ENCODE data around the gene NDUFA8.

The NDUFA8 gene

GRCh38 chr9:122133984-122134535 is 25.5 kb downstream of the NDUFA8 start:
- no peak for DNase-seq

DNA sequence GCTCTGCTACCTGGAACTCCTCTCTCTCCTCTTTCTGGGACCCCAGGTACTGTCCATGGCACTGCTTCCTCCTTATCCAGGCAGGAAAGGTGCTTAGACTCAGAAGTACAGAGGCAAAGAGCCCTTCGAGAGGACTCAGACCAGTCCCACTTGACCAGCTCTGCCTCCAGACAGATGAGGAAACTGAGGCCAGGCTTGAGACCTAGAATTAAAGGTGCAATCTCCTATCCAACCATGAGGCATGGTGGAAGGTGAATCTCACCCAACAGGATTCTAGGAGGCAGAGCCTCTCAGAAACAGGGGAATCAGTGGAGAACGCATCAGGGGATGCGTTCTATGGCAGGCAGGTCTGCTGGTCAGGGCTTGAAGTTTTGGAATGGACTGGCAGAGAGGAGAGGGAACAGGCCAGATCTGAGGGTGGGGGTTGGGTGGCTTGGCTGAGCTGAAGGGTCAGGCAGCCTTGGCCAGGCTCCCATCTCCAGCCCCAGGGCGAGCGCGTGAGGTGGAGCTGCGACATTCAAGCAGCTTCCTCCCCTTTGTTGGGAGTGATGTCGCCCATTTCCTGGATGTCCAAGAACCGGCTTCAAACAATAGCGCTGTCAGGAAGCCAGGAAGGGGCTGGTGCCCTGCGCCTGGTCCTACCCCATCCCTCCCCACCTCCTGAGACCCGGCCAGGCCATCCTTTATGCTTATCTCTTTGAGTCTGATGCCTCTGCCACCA is 26.2 kb downstream of the NDUFA8 start:
- DNase-seq: no peak

GRCh38 chr9:122132539-122132938 is 27.0 kb downstream of the NDUFA8 start:
- no peak for DNase-seq

DNA sequence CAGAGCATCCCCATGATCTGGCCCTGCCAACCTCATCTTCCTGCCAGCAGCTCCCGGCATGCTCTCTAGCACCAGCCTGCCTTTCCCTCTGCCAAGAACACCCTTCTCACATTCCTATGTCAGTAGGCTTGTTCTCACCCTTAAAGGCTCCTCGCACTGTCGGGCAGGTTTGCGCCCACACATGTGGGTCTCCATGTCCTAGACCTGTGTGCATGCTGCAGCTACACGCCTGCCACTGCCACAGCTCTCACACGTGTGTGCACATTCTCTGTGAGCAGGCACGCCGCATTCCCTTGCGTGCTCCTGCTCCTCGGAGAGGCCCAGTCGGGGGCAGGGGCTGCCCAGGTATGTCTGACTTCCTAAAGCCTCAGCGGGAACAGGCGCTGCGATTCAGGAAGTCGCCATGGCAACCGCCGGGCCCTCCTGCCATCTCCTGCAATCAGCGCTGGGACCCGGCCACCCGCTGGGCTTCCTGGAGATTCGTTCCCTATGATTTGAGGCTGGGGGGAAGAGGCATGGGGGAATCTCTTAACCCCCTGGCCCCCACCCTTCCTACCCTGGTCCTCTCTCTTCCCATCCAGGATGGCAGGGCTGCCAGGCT is 28.1 kb downstream of the NDUFA8 start:
- no peak for DNase-seq

DNA sequence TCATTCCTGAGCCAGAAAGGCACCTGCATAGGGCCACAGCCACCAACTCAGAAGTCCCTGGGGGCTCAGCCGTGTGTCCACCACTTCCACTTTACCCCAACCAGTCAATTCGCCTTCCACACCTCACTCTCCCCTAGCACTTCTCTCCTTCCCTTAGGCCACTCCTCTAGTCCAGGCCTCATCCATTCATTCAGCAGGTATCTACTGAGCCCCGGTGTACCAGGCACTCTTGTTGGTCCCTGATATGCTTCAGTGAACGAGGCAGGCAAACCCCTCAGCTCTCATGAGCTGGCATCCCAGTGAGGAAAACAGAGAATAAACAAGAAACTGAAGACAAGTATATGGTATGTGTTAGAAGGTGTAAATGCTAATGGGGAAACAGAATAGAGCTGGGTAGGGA is 28.7 kb downstream of the NDUFA8 start:
- no peak for DNase-seq

DNA sequence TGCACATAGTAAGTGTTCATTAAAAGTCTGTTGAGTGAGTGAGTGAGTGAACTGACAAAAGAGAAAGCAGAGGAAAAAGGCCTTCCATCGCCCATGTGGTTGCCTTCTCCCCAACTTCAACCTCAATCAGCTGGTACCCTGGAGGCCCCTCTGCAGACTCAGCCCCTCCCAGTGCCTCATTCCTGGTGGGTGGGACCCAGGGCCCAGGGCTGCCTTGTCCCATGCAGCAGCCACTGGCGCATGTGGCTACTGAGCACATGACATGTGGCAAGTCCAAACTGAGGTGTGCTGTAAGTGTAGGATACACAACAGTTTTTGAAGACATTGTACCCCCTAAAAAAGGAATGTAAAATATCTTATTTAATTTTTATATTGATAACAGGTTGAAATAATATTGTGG is 29.6 kb downstream of the NDUFA8 start:
- DNase-seq: no peak

DNA sequence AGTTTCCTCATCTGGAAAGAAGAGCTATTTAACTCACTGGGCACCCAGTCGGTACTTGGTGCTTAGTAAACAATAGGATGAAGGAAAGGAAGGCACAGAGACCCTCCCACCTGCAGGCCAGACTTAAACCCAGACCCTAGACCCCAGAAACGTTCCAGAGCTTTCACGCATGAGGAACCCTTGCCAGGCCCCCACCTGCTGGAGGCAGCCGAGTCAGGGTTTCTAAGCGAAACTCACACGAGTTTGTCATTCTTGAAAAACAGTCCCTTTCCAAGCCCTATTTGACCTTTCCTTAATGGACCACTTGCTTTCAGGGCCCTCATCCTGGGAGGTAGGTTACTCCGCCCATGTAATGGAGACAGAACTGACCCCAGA is 30.6 kb downstream of the NDUFA8 start:
- no peak for DNase-seq

DNA sequence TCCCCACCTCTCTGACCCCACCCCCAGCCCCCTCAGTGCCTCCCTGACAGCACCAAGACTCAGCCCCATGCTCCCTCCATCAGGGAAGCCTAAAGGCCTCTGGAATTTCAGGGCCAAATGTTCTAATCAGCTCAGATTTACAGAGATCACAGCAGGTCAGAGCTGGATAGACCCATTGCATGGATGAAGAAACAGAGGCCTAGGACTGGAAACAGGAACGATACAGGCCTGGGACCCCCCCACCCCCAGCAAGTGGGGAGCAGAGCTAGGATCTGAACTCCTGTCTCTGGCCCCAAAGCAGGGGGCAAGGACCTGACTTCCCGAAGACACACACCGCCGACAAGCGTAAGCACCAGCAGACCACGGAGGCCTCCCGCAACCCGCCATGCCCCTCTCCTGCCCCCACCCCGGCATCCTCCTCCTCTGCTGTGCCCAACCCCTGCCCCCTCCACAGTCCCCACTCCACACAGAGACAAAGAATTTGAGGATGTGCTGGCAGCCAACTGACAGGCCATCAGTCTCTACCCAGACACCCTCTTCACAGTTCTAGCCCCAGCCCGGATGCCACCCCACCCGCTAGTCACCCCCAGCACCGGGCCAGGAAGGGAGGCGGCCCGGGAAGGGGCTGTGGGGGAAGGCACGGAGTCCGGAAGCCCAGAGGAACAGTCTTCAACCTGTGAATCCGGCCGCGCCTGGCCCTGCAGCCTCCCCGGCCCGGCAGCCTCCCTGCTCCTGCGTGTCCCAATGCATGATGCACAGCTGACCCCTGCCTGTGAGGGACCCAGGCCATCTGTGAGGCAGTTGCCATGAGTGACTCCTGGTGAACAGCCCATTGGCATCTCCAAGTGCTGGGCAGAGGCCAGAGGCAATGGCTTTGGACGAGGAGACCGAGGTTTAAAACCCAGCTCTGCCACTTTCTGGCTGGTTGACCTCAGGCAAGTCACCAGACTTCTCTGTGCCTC is 31.3 kb downstream of the NDUFA8 start:
- no peak for DNase-seq

DNA sequence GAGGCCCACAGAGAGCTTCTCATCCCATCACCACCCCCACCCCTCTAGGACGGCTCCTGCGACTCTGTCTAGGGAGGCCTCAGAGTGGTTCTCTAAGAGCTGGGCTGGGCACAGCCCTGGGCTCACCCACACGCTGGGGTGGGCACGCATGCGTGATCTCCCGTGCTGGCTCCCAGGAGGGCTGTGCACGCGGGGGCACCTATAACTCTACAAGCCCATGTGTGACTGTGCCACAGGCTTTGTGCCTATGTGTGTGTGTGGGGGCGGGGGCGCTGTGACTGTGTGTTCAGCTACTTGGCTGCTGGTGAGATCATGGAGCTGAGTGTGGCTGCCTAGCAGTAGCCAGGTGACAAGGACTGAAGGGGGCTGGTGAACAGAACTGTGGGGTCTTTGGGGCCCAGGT is 32.2 kb downstream of the NDUFA8 start:
- no peak for DNase-seq

- no peak for DNase-seq
Measured at GRCh38 chr9:122126331-122127261, 33.0 kb downstream of the NDUFA8 start.

- no peak for DNase-seq
Measured at GRCh38 chr9:122125509-122126330, 33.9 kb downstream of the NDUFA8 start.

DNA sequence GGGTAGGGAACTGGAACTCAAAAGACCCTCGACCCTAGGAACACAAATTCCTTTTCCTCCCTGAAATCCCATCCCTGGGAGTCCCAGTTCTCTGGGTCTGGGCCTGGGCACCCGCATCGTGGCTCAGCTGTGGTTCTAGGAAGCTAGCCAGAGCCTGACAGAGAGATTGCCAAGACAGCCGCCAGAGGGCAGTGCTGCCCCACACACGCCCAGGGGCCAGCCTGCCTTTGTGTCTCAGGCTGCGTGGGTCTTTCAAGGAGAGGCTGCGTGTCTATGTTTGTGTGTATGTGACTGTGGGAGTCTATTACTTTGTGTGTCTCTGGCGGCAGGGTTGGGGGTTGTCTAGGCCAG is 34.4 kb downstream of the NDUFA8 start:
- peak; percentile 69 for DNase-seq

DNA sequence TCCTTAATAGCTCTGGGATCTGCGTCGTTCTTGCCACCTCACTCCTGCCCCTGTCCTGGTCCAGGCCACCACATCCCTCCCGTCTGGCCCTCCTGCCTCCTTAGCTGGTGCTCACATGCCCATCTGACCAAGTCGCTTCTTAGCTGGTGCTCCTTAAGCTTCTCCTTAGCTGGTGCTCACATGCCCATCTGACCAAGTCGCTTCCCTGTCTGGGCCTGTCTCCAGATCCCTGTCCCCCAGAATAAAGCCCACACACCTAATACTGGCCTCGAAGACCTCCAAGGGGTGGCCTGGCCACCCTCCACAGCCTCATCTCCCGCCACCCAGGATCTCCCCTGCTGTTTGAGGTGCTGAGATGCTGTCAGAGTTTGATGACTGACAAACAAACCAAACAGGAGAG is 35.1 kb downstream of the NDUFA8 start:
- DNase-seq: no peak

DNA sequence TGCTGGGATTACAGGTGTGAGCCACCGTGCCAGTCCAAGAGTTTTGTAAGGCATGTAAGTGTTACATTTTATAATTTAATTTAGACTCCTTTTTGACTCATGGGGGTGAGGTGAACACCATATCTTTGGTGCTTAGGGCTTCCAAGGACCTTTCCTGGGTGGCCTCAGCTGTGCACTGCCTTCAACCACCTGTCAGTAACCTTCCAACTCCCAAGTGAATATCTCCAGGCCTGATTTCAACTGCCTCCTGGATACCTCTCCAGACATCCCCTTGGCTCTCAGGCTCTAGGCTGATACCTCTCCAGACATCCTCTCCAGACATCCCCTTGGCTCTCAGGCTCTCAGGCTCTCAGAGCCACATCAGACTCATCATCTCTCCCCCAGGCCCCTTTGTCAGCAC is 35.5 kb downstream of the NDUFA8 start:
- no peak for DNase-seq

GRCh38 chr9:122122903-122123632 is 36.5 kb downstream of the NDUFA8 start:
- peak; percentile 48 for DNase-seq

- no peak for DNase-seq
Measured at GRCh38 chr9:122122468-122122867, 37.1 kb downstream of the NDUFA8 start.

- DNase-seq: no peak
Measured at GRCh38 chr9:122121931-122122330, 37.6 kb downstream of the NDUFA8 start.

GRCh38 chr9:122121391-122121790 is 38.2 kb downstream of the NDUFA8 start:
- no peak for DNase-seq

GRCh38 chr9:122120316-122121071 is 39.1 kb downstream of the NDUFA8 start:
- no peak for DNase-seq

- DNase-seq: no peak
Measured at GRCh38 chr9:122119721-122120120, 39.9 kb downstream of the NDUFA8 start.
